ENCODE results near the gene EPHA7. TPM values are rescaled to one million over a fixed set of nuclear protein-coding genes. Genes with fewer than 3 reads are reported as not detected.

Gene EPHA7
- total RNA-seq, 1 experiment from 2014 or later, result not detected

DNA sequence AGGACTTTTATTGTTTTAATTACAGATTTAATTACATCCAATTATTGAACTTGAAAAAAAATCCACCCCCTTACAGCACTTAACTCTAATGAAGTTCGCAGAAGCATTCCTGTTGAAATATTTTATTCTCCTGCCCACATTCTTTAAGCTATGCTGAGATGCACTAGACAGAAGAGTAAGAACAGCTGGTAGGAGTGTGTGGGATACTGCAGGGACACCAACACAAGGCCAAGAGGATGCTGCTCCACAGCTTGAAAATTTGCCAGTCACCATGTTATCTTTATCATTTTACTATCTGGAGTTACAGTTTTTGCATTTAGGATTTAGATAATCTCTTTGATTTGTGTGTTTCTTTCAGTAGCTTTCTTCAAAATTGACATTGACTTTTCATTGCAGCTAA, 180.7 kb downstream of the EPHA7 start:
- no peak for DNase-seq (ENCODE audit: unreplicated experiment)
- BruUV-seq (replicated peaks), result no TSS peak
- H3K4me1 Mint-ChIP-seq (ENCODE audit: insufficient read depth, unreplicated experiment), result no peaks in the 10 kb centered on the region
- H3K9me3 Mint-ChIP-seq (ENCODE audit: unreplicated experiment), result no peaks in the 10 kb centered on the region
- ChIA-PET POLR2A (no interaction called here), CTCF (no interaction called here)
- intact Hi-C loops (cut with micrococcal nuclease), result no loop called here
- no peak for TF ChIP-seq CTCF (IDR thresholded peaks at IDR 0.05; ENCODE audit: unreplicated experiment)
- peaks cover 61% of the 10 kb centered on the region for H3K27me3 Mint-ChIP-seq (ENCODE audit: insufficient read depth, unreplicated experiment)
- H3K27ac Mint-ChIP-seq (ENCODE audit: low read depth, unreplicated experiment), result no peak overlapping the region
- H3K4me3 Mint-ChIP-seq (ENCODE audit: unreplicated experiment), result no peak overlapping the region
- no peaks in the 10 kb centered on the region for H3K36me3 Mint-ChIP-seq (ENCODE audit: insufficient read depth, unreplicated experiment)

DNA sequence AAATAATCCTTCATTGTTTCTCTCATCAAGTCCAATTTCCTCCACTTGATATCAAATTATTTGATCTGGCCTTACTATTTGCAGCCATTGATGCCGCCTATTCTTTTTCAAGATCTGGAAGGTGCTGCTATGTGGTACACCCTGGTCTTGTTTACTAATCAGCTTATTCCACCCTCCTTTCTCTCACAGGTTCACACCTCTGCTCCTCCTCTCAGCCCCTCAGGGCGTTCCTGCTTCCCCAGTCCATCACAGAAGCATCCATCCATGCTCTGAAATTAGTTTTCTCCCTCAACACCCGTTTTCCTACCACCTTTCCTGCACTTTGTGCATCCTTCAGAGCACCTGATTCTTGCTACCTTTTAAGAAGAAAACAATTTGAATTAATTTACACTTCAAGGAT, 183.6 kb downstream of the EPHA7 start:
- TF ChIP-seq CTCF (IDR thresholded peaks at IDR 0.05; ENCODE audit: unreplicated experiment), result no peak
- Mint-ChIP-seq H3K9me3 (ENCODE audit: unreplicated experiment) (no peaks in the 10 kb centered on the region), H3K4me1 (ENCODE audit: insufficient read depth, unreplicated experiment) (no peaks in the 10 kb centered on the region), H3K4me3 (ENCODE audit: unreplicated experiment) (no peak overlapping the region), H3K36me3 (ENCODE audit: insufficient read depth, unreplicated experiment) (peaks cover 7% of the 10 kb centered on the region), H3K27ac (ENCODE audit: low read depth, unreplicated experiment) (no peak overlapping the region), H3K27me3 (ENCODE audit: insufficient read depth, unreplicated experiment) (peaks cover 52% of the 10 kb centered on the region)
- CTCF ChIA-PET, result no interaction called here
- POLR2A ChIA-PET, result no interaction called here
- intact Hi-C loops (cut with micrococcal nuclease), result no loop called here
- DNase-seq (ENCODE audit: unreplicated experiment), result no peak
- no TSS peak for BruUV-seq (replicated peaks)

- H3K4me1 Mint-ChIP-seq (ENCODE audit: insufficient read depth, unreplicated experiment), result no peaks in the 10 kb centered on the region
- no peaks in the 10 kb centered on the region for H3K9me3 Mint-ChIP-seq (ENCODE audit: unreplicated experiment)
- no peak for DNase-seq (ENCODE audit: unreplicated experiment)
- H3K4me3 Mint-ChIP-seq (ENCODE audit: unreplicated experiment), result no peak overlapping the region
- H3K27ac Mint-ChIP-seq (ENCODE audit: low read depth, unreplicated experiment), result no peak overlapping the region
- H3K27me3 Mint-ChIP-seq (ENCODE audit: insufficient read depth, unreplicated experiment), result no peaks in the 10 kb centered on the region
- intact Hi-C loops (cut with micrococcal nuclease), result no loop called here
- no peak for TF ChIP-seq CTCF (IDR thresholded peaks at IDR 0.05; ENCODE audit: unreplicated experiment)
- BruUV-seq (replicated peaks), result no TSS peak
- POLR2A ChIA-PET, result no interaction called here
- peaks cover 6% of the 10 kb centered on the region for H3K36me3 Mint-ChIP-seq (ENCODE audit: insufficient read depth, unreplicated experiment)
- CTCF ChIA-PET, result interaction anchor here (0.6 kb wide), 1 partner anchor 416 kb away, joined by 3 read pairs; no protein-coding TSS in a partner anchor
Observed at GRCh38 chr6:93226822-93227221, 192.5 kb downstream of the EPHA7 start.

GRCh38 chr6:93222071-93222851, 197.1 kb downstream of the EPHA7 start:
- CTCF ChIA-PET, result interaction anchor here (0.6 kb wide), 1 partner anchor 16 kb away, joined by 6 read pairs; no protein-coding TSS in a partner anchor
- DNase-seq (ENCODE audit: unreplicated experiment), result no peak
- H3K4me3 Mint-ChIP-seq (ENCODE audit: unreplicated experiment), result no peak overlapping the region
- no peak for TF ChIP-seq CTCF (IDR thresholded peaks at IDR 0.05; ENCODE audit: unreplicated experiment)
- no peak overlapping the region for H3K27ac Mint-ChIP-seq (ENCODE audit: low read depth, unreplicated experiment)
- POLR2A ChIA-PET, result no interaction called here
- peaks cover 6% of the 10 kb centered on the region for H3K36me3 Mint-ChIP-seq (ENCODE audit: insufficient read depth, unreplicated experiment)
- intact Hi-C loops (cut with micrococcal nuclease), result no loop called here
- H3K27me3 Mint-ChIP-seq (ENCODE audit: insufficient read depth, unreplicated experiment), result peaks cover 16% of the 10 kb centered on the region
- no TSS peak for BruUV-seq (replicated peaks)
- no peaks in the 10 kb centered on the region for H3K9me3 Mint-ChIP-seq (ENCODE audit: unreplicated experiment)
- H3K4me1 Mint-ChIP-seq (ENCODE audit: insufficient read depth, unreplicated experiment), result no peaks in the 10 kb centered on the region
